WTC11 (cell line): Measurements from ENCODE around the gene ATG13.

ENCODE experiments used
- ATF3 ChIP-seq: sonication (generic); formaldehyde crosslinking; conservative IDR thresholded peaks from 2 replicates; pipeline ENCODE4 v1.8.1; 2022; ENCODE audit warnings: mild to moderate bottlenecking, missing genetic modification reagents
- CREB1 ChIP-seq: sonication (generic); formaldehyde crosslinking; IDR thresholded peaks from 2 replicates; pipeline ENCODE4 v1.8.0; 2023; ENCODE audit warnings: mild to moderate bottlenecking, missing genetic modification reagents
- CTCF ChIP-seq: fragments of 200-600 bp; IDR thresholded peaks from 2 replicates; pipeline ENCODE4 v1.8.0; 2022; ENCODE audit warnings: antibody characterized with exemption
- FOXJ3 ChIP-seq: sonication (generic); formaldehyde crosslinking; IDR thresholded peaks from 2 replicates; pipeline ENCODE4 v1.9.0; 2021; ENCODE audit warnings: missing genetic modification reagents, mild to moderate bottlenecking, borderline replicate concordance
- IRF1 ChIP-seq: sonication (generic); formaldehyde crosslinking; IDR thresholded peaks from 2 replicates; pipeline ENCODE4 v1.8.0; 2023; ENCODE audit warnings: missing genetic modification reagents
- MAX ChIP-seq: sonication (generic); formaldehyde crosslinking; IDR thresholded peaks from 2 replicates; pipeline ENCODE4 v1.8.0; 2022; ENCODE audit warnings: mild to moderate bottlenecking, missing genetic modification reagents
- TCF7 ChIP-seq: sonication (generic); formaldehyde crosslinking; IDR thresholded peaks from 2 replicates; pipeline ENCODE4 v1.8.0; 2022; ENCODE audit warnings: mild to moderate bottlenecking, low read depth, missing genetic modification reagents, moderate library complexity
- USF1 ChIP-seq: sonication (generic); formaldehyde crosslinking; IDR thresholded peaks from 2 replicates; pipeline ENCODE4 v1.8.0; 2022; ENCODE audit warnings: mild to moderate bottlenecking, missing genetic modification reagents
- TF ChIP-seq, protein P1 (sequence below): sonication (generic); formaldehyde crosslinking; IDR thresholded peaks from 2 replicates; pipeline ENCODE4 v1.8.1; 2023; ENCODE audit warnings: mild to moderate bottlenecking, missing genetic modification reagents, moderate library complexity
- TF ChIP-seq, protein P2 (sequence below): sonication (generic); formaldehyde crosslinking; IDR thresholded peaks from 2 replicates; pipeline ENCODE4 v1.8.0; 2022; ENCODE audit warnings: mild to moderate bottlenecking, missing genetic modification reagents
- TF ChIP-seq, protein P3 (sequence below): sonication (generic); formaldehyde crosslinking; IDR thresholded peaks from 2 replicates; pipeline ENCODE4 v1.8.0; 2022; ENCODE audit warnings: mild to moderate bottlenecking, missing genetic modification reagents

GRCh38 chr11:46718155-46719019 lies 101.0 kb downstream of the ATG13 start:
- TF ChIP-seq, protein P1, sequence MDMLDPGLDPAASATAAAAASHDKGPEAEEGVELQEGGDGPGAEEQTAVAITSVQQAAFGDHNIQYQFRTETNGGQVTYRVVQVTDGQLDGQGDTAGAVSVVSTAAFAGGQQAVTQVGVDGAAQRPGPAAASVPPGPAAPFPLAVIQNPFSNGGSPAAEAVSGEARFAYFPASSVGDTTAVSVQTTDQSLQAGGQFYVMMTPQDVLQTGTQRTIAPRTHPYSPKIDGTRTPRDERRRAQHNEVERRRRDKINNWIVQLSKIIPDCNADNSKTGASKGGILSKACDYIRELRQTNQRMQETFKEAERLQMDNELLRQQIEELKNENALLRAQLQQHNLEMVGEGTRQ (CRISPR knock-in tag), result no peak
- TF ChIP-seq, protein P2, sequence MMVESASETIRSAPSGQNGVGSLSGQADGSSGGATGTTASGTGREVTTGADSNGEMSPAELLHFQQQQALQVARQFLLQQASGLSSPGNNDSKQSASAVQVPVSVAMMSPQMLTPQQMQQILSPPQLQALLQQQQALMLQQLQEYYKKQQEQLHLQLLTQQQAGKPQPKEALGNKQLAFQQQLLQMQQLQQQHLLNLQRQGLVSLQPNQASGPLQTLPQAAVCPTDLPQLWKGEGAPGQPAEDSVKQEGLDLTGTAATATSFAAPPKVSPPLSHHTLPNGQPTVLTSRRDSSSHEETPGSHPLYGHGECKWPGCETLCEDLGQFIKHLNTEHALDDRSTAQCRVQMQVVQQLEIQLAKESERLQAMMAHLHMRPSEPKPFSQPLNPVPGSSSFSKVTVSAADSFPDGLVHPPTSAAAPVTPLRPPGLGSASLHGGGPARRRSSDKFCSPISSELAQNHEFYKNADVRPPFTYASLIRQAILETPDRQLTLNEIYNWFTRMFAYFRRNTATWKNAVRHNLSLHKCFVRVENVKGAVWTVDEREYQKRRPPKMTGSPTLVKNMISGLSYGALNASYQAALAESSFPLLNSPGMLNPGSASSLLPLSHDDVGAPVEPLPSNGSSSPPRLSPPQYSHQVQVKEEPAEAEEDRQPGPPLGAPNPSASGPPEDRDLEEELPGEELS, result no peak
- TF ChIP-seq IRF1 (CRISPR knock-in tag) (no peak), CTCF (no peak), FOXJ3 (CRISPR knock-in tag) (no peak), ATF3 (CRISPR knock-in tag) (no peak), MAX (no peak), TCF7 (CRISPR knock-in tag) (no peak), USF1 (CRISPR knock-in tag) (no peak), CREB1 (CRISPR knock-in tag) (no peak)
- TF ChIP-seq, protein P3, sequence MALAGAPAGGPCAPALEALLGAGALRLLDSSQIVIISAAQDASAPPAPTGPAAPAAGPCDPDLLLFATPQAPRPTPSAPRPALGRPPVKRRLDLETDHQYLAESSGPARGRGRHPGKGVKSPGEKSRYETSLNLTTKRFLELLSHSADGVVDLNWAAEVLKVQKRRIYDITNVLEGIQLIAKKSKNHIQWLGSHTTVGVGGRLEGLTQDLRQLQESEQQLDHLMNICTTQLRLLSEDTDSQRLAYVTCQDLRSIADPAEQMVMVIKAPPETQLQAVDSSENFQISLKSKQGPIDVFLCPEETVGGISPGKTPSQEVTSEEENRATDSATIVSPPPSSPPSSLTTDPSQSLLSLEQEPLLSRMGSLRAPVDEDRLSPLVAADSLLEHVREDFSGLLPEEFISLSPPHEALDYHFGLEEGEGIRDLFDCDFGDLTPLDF (CRISPR knock-in tag), result no peak
